ENCODE data around the gene RANBP3.

RANBP3 gene

DNA sequence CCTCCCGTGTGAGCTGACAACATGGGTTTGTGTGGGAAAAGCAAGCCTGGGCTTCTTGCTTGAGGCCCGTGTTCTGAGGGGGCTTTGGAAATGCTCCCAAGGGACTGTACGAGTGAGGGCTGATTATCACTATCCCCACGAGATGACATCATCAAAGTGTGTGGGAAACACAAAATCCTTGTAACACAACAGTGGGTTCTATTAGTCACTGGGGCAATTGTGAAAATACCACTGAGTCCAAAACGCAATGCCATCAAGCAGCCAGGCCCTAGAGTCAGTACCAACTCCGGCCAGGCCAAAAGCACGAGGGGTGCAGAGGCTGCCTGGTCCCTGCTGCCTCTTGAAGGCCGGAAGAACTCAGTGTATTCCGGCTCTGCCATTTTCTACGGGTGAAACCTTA is 34.3 kb downstream of the RANBP3 start:
- no peak for DNase-seq

DNA sequence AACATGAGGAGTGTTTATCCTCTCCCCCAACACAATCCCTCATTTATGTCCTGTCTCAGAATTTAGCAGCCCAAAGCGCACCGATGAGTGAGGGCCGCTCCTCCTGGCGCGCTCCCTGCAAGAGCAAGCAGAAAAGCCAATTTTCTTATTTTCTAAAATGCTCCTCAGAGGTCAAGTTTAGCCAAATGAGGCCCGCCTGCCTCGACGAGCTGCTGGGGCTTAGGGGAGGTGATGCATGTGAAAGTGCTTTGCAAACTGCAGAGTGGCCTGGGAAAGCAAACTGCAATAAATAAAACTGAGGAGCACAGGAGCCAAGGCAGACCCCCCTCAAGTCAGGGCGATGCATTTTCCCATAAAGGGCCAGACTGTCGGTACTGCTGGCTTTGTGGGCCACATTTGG is 34.9 kb downstream of the RANBP3 start:
- DNase-seq, result no peak

DNA sequence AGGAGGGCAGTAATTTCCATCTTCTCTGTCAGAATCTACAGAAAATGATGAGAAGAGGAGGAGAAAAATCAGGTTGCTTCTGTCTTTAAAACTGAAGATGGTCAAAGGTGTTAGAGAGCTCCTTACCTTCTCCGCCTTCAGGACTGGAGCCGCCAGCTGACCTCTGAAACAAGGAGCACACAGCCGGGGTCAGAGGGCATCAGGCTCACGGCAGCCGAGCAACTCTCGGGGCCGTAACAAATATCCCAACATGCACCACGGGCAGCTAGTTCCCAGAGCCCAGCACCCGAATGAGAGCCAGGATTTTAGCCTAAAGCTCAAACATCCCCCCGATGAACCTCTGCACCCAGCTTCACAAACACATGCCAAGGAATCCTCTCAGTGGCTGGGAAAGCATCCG is 36.3 kb downstream of the RANBP3 start:
- DNase-seq, result no peak

DNA sequence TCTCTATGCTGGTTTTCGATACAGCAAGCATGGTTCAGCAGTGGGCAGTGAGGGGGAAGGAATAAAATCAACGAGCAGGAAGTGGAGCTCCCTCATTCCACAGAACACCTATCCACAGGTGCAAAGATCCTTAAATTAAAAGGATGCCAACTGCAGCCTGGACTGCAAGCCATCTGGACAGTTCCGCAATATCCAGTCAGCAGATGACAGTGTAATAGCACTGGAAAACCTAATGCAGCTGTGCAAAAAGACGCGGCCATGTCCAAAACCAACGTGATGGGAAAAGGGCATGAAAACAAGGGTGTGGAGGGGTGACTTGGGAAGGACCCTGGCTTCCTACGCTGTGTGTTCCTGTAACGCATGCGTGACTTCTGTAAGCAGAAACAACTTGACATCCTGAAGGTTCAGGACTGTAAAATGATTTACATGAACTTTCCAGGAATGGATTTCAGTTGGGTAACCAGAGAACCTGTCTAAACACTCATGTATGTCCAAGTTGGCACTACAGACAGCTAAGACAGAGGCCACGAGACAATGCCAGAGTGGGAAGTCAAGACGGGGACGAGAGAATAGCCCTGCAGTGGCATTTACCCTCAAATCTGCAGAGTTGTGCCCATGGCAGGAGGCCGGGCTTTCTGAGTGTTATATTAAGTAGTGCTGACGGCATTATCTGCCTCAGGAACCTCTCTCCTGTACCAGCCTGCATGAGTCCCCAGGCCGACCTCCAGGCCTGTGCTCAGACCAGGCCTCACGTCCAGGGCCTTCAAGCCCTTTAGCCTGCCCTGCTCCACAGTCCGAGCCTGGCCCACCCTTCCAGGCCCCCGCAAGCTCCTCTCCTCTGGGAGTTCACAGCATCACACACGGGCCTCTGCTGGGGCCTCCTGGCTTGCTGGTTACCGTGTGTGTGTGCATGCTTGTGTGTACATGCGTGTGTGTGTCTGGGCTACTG is 37.4 kb downstream of the RANBP3 start:
- no peak for DNase-seq

DNA sequence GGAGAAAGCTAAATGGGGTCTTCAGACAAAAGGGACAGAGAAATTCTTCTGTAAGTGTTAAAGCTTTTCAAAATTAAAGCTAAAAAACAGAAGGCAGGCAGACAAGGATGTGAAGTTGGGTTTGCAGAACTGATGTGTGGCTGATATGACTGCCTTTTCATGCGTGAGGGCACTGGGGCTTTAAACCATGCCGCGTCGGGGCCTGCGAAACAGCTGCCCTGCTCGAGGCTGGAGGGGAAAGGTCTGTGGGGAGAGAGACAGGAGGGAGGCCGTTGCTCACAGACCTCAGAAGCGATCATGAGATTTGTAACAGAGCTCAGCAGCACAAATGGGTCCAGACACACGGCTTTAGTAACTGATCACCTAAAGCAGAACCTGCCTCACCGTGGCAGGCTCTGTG is 40.4 kb downstream of the RANBP3 start:
- DNase-seq, result no peak

DNA sequence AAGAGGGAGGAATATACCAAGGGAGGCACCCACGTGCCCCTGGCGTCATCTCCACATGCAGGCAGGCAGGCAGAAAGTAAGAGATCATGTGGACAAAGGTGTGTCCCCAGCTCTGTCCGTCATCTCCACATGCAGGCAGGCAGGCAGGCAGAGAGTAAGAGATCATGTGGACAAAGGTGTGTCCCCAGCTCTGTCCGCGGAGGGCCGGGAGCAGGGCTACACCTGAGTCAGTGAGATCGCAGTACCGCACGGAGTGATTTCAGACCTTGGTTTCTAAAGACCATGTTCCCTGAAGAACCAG is 41.7 kb downstream of the RANBP3 start:
- DNase-seq, result no peak

DNA sequence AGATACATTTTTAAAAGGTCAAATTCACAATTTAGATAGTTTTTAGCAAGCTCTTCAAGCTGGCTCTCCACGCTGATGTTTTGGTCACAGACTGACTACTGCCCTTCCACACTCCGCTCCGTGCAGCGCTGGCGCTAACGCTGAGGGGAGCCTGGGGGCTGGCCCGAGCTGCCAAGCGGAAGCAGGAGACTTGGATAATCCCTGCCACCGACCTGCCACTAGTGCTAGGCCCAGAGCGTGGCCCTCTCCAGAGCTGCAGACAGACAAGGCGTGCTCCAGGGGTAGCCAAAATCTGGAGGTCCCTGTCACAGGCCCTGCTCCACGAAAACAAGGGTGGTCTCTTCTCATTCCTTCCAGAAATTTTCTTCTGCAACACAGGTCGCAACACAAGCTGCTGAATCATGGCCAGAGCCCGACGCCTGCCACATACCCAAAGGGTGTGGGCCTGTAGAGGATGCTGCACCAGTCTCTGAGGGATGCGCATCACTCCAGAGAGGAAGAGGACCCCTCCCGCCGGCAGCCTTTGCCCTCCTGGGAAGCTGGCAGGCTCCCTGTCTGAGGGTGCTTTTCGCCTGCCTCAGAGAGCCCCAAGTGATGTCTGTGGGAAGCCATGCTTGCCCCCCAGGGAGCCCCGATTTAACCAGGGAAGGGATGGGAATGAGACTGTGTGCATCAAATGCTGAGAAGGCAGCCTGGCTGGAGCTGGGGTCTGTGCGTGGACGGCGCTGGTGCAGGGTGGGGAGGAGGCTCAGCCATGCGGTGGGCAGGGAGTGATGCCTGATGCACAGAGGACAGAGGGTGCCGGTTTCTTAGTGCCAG is 42.3 kb downstream of the RANBP3 start:
- no peak for DNase-seq

DNA sequence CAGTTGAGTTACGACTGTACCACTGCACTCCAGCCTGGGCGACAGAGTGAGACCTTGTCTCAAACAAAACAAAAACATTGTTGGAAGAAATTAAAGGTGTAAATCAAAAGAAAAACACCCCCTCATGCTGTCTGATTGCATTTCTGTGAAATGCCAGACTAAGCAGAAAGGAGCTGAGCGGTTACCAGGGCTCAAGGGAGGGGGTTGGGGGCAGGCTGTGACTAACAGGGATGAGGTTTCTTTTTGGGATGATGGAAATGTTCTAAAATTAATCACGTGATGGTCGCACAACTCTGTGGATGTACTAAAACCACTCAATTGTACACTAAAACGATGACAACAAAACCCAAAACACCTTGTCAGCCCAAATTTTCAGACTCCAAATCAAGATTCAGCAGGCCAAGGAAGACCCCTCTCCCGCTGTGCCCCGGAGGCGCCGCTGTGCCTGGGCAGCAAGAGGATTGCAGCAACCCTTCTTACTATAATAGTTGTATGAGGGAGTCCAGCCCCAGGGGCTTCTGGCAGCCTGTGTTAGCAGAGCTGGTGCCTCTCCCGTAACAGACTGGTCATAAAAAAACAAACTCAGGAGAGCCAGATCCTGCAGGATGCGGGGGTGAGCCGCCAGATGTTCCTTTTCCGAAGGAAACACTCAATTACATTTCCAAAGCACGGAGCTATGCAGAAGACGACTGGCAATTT is 43.0 kb downstream of the RANBP3 start:
- peak; percentile 65 for DNase-seq

DNA sequence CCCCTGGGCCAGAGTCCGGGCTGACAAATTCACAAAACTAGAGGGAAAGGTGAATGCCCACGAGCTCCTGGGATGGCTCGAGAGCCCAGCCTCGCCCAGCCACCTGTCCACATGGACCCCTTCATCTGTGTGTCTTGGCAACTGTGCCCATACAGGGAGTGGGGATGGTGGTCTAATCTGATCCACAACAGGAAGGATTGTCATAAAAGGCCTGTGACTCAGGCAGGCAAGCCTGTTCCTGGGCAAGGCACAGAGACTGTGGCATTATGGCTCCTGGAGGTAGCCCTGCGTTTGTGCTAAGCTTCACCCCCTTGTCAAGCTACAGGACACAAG is 43.9 kb downstream of the RANBP3 start:
- no peak for DNase-seq

DNA sequence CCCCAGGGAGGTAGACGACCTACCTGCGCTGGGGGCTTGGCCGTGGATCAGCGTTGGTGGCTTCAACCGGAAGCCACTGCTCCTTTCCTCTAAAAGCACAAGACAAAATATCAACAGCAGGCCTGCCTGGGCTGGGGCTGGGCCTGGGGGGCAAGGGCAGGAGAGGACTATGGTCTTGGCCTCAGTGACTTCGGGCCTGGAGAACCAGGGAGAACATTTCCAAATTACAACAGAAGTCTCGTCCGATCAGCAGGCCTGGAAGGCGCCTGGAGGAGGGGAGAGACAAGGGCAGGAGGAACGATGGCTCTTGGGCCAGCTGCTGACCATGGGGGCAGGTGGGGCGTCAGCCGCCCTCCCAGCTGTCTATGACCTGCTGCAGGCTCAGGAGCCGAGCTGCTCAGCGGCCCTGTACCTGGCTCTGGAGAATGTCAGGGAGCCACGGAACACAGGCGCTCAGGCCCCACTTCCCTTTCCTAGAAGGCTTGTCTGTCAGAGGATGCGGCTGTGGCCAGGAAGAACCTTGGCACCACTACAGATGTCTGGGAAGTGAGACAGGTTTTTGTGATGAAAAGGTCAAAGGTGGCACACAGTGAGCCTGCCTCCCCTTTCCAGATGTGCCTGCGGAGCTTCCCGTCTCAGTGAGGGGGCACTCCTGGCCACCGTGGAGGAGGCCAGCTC is 44.4 kb downstream of the RANBP3 start:
- no peak for DNase-seq

DNA sequence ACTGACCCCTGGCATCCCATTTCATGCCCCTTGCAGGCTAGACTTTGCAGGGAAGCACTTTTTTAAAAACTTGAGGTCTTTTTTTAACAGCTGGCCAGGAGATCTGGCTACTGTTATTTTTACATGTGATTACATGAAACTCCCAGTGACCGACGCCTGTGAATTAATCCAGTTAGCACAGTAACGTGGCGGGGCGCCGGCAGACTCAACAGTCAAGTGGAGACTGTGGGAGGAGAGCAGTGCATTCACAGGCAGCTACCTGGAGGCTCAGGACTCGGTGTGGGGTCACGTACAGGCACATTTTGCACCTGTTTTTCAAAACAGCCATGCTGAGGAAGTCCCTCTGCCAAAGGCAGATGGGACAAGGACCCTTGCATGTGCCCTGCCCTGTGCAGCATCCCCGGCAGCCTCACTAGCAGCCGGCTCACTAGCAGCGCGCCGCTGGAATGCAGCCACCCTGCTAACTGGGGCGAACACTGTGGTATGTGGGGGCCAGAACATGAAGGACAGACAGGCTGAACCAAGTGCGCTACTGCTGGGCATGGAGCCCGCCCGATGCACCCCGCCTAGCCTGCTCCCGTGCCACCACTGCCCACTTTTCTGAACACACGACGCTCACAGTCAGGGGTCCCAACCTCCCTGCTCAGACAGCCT is 45.2 kb downstream of the RANBP3 start:
- DNase-seq, result no peak

DNA sequence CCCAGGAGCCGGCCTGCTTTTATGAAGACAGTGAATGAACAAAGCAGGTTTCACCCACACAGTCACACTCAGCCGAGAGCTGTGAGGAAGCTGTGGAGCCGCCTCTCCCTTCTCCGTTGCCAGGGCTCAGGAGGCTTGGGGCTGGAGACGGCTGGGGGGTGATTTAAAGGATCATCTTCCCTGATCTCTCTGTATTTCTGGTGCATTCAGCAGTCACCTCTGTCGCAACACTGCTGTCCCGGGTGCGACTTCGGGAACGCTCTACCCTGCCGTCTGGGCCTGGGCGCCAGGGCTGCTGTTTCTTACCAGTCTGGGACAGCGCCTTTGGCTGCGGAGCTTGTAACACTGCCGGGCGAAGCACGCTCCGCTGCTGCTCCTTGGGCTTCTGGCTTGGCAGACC is 45.8 kb downstream of the RANBP3 start:
- DNase-seq, result no peak

DNA sequence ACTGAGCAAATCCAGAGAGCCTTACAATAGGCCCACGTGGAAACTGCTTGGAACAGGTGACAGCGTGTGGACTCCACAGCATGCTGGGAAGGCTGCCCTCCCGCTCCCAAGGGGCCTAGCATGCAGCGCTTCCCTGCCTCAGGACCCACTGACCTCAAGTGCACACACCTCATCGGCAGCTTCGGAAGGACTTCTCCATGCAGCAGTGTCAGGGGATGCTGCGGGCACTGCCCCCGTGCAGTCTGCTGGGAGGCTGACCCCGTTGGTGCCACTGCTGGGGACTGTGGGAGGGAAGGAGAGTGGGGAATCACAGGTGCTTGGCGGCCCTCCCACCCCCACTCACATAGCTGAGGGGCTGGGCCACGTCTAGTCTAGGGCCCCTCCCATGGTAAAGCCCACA is 46.7 kb downstream of the RANBP3 start:
- DNase-seq, result no peak

DNA sequence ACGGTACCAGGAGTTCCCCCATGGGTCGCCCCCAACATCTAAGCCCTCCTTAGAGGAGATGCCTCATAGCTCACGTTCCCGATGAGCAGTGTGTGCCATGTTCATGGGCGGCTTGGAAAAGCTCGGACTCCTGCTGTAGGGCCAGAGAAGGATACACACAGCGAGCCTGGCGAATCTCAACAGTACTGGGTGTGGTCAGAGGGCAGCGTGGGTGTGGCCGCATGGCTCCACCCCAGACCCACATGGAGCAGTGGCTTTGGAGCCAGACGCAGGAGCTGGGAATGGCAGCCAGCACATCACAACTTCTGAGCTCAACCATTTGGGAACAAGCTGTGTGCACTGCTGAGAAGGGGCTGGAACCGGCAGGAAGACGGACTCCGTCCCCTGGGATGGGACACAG is 48.3 kb downstream of the RANBP3 start:
- no peak for DNase-seq

DNA sequence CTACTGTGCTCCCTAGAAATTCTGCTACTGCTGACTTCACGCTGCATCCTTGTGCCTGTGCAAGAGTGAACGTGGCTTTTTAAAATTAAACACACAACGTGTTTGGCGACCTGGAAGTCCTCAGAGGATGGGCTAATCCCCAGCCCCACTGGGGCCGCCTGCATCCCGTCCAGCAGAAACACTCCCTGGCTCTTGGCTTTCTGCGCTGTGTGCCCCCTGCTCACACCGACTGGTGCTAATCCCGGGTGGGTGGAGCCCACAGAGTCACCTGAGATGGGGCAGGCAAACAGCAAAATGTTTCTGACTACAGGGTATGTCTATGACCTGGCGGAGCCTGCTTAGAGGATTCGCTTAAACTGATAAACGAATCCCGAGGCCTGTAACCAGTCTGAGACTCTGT is 48.8 kb downstream of the RANBP3 start:
- DNase-seq, result no peak

DNA sequence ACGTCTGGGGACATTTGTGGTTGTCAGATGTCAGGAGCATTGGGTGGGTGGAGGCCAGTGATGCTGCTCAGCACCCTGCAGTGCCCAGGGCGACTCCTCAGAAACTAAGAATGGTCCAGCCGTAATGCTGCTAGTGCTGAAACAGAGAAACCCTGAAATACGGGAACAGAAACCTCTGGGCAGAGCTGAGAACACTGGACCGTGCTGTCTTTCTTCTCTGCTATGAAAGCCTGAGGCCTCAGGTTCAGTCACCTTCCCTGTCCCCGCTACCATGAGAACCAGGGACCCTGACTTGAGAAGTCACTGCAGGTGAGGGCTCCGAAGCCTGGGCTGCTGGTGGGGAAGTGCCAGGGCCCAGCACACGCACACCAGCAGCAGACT is 50.5 kb downstream of the RANBP3 start:
- DNase-seq, result no peak

DNA sequence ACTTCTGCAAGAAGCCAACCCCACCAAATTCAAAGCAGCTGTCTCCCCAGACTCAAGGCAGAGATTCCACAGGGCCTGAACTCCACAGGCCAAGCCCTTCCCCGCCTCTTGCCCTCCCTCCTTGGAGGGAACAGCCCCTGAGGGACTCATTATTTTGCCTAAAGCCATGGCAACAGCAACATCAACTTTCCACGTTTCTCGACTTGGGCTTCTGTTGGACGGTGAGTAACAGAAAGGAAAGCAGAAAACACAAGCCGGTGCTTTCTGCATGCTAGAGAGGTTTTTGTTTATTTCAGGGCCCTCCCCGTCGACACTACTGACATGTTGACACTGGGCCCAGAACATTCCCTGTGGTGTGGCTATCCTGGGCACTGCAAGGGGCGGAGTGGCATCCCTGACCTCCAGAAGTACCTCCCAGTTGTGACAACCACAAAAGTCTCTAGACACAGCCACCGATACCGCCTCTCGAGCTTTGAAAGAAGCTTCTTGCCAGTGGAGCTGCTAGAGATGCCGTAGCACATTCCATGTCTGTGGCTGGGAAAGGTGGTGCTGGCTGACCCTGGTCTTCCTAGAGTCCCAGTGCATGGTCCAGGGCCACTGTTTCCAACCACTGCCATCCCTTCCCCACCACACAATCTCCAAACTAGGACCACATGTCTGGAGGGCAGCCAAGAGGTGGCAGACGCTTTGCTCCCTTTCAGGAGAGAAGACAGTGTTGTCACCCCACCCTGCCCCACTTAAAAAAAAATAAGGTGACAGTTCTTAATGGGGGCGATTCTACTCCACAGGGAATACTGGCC is 51.1 kb downstream of the RANBP3 start:
- no peak for DNase-seq

DNA sequence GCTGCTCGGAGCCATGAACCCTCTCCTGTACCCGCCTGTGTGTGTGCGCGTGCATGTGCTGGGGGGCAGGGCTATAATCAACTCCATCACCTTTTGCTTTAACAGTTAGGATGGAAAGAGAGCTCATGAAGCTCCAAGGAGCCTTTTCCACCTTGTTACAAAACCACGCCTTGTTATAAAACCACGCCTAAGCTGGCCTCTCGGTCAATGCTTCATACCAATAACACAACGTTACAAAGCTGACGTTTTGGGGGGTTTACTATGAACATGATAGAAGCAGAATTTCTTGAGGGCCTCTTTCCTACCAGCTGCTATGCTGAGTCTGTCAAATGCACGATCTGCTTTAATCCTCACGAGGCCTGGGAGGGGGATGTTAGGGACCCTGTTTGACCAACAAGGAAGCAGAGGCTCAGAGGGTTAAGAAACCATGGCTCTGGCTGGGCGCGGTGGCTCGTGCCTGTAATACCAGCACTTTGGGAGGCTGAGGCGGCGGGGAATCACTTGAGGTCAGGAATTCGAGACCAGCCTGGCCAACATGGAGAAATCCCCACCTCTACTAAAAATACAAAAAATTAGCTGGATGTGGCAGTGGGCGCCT is 52.0 kb downstream of the RANBP3 start:
- no peak for DNase-seq

DNA sequence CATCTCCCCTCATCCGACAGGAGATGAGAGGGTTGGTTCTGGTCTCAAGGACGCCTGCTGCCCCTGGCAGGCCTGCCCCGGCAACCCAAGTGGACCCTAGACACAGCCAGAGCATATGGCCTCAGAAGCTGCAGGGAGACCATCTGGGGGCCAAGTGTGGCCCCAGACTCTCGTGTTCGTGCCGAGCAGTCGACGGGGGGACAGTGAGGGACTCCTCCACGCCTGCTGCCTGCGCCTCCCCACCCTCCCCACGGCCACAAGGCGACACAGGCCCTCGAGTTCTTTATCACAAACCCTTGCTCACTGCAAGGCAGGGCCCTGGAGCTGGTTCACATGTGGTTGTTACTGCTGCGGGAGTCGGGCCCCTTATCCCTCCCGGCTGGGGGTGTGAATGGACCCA is 54.6 kb downstream of the RANBP3 start:
- DNase-seq, result no peak

DNA sequence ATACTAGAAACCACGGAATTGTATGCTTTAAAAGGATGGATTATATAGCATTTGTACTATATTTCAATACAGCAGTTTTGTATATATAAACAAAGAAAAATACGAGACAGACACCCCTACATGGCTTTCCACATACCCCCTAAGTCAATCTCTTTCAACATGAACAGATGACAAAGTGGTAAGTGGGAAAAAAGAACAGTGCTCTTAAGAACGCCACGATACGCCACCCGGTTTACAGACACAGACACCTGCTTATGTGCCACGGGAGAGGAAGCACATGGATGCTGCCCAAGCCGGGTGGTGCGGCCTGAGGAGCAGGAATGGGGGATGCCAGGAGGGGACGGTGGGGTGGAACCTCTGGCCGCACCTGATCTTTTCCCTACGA is 55.8 kb downstream of the RANBP3 start:
- DNase-seq, result no peak

DNA sequence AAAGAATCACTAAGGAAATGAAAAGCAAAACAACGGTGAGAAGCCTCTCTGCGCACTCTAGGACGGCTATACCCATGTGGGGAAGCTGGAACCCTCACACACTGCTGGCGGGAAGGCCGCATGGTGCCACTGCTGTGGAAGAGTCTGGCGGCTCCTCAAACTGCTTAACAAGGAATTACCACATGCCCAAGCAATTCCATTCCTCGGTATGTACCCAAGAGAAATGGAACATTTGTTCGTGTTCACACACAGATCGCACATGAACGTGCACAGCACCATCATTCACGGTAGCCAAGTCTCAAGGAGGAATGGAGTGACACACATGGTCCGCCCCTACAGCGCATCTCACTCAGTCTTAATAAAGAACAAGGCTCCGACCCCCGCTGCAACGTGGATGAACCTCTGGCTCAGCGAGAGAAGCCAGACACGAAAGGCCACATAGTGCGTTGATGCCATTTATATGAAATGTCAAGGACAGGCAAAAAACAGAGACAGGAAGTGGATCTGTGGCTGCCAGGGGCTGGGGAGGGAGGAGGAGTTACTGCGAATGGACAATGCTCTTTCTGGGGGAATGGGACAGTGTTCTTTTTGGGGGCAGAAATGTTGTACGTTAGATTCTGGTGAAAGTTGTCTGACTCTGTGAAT is 56.3 kb downstream of the RANBP3 start:
- no peak for DNase-seq
